Skeletal muscle satellite cell (primary cell): Measurements from ENCODE around the gene JPH3.

ENCODE experiments used
- H3K27me3 ChIP-seq: 2 replicates; pipeline ENCODE4 v1.7.0; 2013; ENCODE audit warnings: low read length; ENCODE audit not compliant: control insufficient read depth, insufficient read depth
- H3K36me3 ChIP-seq: 2 replicates; pipeline ENCODE4 v1.7.0; 2013; ENCODE audit warnings: mild to moderate bottlenecking, control low read depth, low read length; ENCODE audit not compliant: insufficient read depth
- H3K4me1 ChIP-seq: 2 replicates; pipeline ENCODE4 v1.7.0; 2013; ENCODE audit warnings: low read length; ENCODE audit not compliant: control insufficient read depth, insufficient read depth
- H3K4me2 ChIP-seq: 2 replicates; pipeline ENCODE4 v1.7.0; 2013; ENCODE audit warnings: mild to moderate bottlenecking, low read length
- H3K4me3 ChIP-seq: 2 replicates; pipeline ENCODE4 v1.7.0; 2013; ENCODE audit warnings: low read length
- H3K9ac ChIP-seq: 2 replicates; pipeline ENCODE4 v1.7.0; 2013; ENCODE audit warnings: mild to moderate bottlenecking, low read depth, low read length, moderate library complexity
- H3K9me3 ChIP-seq: replicated peaks from 2 replicates; pipeline ENCODE4 v1.7.0; 2013; ENCODE audit warnings: mild to moderate bottlenecking, control low read depth, low read length

JPH3 gene

DNA sequence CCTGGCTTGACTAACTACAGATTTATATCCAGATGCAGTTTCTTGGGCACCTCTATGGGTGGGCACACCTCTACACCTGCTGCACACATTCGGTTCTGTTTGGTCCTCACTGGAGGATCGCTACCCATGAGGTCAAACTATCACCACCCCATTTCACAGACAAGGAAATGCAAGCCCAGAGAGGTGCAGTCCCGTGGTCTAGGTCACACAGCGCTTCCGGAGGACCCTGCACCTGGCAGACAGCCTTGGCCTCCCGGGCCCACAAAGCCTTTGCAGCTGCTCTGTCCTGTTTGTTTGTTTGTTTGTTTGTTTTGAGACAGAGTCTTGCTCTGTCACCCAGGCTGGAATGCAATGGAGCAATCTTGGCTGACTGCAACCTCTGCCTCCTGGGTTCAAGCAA is 39.3 kb upstream of the JPH3 start:
- H3K9ac ChIP-seq: no peak overlapping the region
- H3K4me1 ChIP-seq: no peaks in the 10 kb centered on the region
- H3K4me2 ChIP-seq: no peak overlapping the region

DNA sequence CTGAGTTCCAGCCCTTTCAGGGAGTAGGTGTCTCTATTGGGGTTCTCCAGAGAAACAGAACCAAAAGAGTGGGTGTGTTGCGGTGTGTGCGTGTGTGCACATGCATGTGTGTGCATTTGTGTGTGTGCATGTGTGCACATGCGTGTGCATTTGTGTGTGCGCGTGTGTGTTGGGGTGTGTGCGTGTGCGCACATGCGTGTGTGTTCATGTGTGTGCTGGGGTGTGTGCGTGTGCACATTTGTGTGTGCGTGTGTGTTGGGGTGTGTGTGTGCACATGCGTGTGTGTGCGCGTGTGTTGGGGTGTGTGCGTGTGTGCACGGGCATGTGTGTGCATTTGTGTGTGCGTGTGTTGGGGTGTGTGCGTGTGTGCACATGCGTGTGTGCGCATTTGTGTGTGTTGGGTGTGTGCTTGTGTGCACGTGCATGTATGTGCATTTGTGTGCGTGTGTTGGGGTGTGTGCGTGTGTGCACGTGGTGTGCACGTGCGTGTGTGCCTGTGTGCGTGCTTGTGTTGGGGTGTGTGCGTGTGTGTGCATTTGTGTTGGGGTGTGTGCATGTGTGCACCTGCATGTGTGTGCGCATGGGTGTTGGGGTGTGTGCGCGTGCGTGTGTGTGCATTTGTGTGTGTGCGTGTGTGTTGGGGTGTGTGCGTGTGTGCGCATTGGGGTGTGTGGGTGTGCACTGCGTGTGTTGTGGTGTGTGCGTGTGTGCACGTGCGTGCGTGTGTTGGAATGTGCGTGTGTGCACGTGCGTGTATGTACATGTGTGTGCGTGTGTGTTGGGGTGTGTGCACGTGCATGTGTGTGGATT is 38.4 kb upstream of the JPH3 start:
- Histone ChIP-seq H3K4me2 (no peak overlapping the region), H3K4me1 (no peaks in the 10 kb centered on the region), H3K27me3 (peaks cover 29% of the 10 kb centered on the region), H3K36me3 (no peaks in the 10 kb centered on the region), H3K9ac (no peak overlapping the region), H3K9me3 (no peaks in the 10 kb centered on the region), H3K4me3 (no peak overlapping the region)

More for the DNA sequence above, 39.3 kb upstream of the JPH3 start:
- Histone ChIP-seq H3K27me3 (peaks cover 37% of the 10 kb centered on the region), H3K36me3 (no peaks in the 10 kb centered on the region), H3K9me3 (no peaks in the 10 kb centered on the region), H3K4me3 (no peak overlapping the region)

DNA sequence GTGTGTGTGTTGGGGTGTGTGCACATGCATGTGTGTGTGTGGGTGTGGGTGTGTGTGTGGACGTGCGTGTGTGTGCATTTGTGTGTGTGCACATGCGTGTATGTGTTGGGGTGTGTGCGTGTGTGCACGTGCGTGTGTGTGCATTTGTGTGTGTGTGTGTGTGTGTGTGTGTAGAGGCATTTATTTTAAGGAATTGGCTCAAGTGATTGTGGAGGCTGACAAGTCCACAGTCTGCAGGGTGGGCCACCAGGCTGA is 37.9 kb upstream of the JPH3 start:
- Histone ChIP-seq H3K4me3 (no peak overlapping the region), H3K36me3 (no peaks in the 10 kb centered on the region), H3K4me2 (no peak overlapping the region), H3K4me1 (no peaks in the 10 kb centered on the region), H3K9me3 (no peaks in the 10 kb centered on the region), H3K9ac (no peak overlapping the region), H3K27me3 (peaks cover 27% of the 10 kb centered on the region)

DNA sequence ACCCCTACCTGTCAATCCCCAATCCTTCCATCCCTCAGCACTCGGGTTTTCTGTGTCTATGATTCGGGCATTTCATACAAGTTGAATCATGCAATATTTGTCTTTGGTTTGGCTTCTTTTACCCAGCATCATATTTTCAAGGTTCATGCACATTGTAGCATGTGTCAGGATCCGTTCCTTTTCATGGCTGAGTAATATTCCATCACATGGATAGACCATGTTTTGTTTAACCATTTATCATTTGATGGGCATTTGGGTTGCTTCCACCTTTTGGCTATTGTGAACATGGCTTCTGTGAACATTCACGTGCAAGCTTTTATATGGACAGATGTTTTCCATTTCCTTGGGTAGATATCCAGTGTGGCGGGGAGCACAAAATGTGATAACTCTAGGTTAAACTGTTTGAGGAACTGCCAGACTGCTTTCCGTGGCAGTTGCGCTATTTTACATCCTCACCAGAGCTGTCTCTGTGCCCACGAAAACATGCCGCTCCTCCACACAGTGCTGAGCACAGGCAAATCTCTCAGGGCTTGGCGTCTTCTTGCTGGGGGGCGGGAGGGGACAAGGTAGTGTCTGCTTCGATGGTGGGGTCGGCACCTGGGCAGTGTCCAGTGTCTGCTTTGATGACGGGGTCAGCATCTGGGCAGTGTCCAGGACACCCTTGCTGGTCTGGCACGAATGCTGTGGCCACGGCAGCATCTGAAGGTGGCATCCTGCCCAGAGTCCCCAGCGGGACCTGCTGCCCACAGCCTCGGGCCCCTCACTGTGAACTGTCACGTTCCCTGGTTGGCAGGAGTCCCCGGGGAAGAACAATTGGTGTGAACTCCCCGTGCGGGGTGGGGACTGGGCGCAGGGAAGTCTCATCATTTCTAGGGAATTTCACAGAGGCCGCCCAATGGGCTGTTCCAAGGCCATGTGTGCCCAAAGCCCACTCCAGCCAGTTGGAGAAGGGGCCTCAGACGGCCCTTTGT is 32.4 kb upstream of the JPH3 start:
- no peak overlapping the region for H3K9ac ChIP-seq
- H3K4me2 ChIP-seq: no peak overlapping the region
- peaks cover 18% of the 10 kb centered on the region for H3K4me1 ChIP-seq
- H3K9me3 ChIP-seq: no peaks in the 10 kb centered on the region
- no peak overlapping the region for H3K4me3 ChIP-seq
- H3K27me3 ChIP-seq: peaks cover 33% of the 10 kb centered on the region
- H3K36me3 ChIP-seq: no peaks in the 10 kb centered on the region

DNA sequence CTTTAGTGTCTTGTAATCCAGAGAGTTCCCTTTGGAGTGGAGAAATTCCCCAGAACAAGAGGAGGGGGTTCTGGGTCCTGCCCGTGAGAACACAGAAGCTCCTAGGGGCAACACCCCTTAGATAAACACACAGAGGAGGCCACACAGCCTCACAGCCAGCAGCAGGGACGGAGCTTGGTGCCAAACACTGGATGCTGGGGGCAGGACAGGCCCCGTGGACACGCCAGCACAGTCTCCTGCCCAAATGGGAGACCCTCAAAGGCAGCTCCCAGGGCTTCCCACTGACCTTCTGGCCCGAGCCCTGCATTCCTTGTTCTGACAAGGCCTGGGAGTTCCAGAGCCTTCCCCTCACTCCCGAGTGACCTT is 31.8 kb upstream of the JPH3 start:
- Histone ChIP-seq H3K4me3 (no peak overlapping the region), H3K27me3 (peaks cover 40% of the 10 kb centered on the region), H3K4me1 (peaks cover 18% of the 10 kb centered on the region), H3K9me3 (no peaks in the 10 kb centered on the region), H3K9ac (no peak overlapping the region), H3K36me3 (no peaks in the 10 kb centered on the region), H3K4me2 (no peak overlapping the region)

DNA sequence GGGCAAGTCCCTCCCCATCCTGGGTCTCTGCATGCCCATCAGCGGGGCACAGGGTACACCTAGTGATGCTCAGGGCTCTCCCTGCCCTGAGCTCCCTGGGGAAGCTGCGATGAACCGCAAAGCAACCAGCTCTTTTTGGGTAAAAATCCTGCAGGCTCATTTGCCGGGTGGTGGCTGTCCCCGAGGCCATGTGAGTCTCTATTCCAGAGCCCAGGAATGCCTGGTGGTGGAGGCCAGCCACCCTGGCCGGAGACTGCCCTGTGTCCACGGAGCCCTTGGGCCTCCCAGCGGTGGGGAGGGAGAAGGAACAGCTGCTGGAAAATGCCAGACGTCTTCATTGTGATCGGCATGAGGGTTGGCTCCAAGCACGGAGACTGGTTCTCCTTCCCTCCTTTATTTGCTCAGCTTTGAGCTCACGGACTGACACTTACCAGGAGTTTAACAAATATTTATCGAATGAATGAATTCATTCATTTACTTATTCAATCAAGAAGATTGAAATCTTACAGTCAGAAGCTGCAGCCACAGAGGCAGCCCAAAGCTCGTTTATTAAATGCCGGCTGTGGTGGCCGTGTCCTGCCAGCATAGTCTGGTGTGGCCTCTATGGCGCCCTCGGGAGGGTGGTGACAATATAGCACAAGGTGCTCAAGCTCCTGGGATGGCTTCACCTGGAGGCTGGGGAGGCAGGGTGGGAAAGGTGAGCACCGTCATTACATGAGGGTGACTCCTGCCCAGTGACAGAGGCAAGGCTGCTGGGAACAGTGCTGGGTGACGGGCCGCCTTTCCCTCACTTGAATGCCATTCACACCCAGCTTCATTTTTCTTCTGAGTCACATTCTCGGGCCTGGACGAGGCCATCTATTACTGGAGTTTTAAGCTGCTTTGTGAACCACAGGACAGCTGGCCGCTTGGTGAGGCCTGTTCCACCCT is 31.1 kb upstream of the JPH3 start:
- H3K4me2 ChIP-seq: no peak overlapping the region
- H3K9me3 ChIP-seq: no peaks in the 10 kb centered on the region
- H3K4me1 ChIP-seq: peaks cover 18% of the 10 kb centered on the region
- H3K27me3 ChIP-seq: peaks cover 40% of the 10 kb centered on the region
- no peaks in the 10 kb centered on the region for H3K36me3 ChIP-seq
- no peak overlapping the region for H3K4me3 ChIP-seq
- H3K9ac ChIP-seq: no peak overlapping the region

DNA sequence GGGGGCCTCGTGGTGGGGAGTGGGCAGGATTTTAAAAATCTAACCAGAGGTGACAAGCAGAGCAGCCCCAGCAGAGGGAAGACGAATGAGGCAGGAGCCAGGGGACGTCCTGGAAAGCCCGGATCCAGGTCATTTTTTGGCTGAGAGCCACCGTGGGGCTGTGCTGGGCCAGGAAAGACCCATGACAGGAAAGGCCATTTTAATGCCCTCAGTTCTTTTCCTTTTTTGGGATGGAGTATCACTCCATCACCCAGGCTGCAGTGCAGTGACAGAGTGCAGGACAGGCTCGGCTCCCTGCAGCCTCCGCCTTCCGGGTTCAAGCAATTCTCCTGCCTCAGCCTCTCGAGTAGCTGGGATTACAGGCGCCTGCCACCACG is 30.5 kb upstream of the JPH3 start:
- Histone ChIP-seq H3K27me3 (peaks cover 36% of the 10 kb centered on the region), H3K4me2 (no peak overlapping the region), H3K4me3 (no peak overlapping the region), H3K9ac (no peak overlapping the region), H3K9me3 (no peaks in the 10 kb centered on the region), H3K36me3 (no peaks in the 10 kb centered on the region), H3K4me1 (peaks cover 18% of the 10 kb centered on the region)

DNA sequence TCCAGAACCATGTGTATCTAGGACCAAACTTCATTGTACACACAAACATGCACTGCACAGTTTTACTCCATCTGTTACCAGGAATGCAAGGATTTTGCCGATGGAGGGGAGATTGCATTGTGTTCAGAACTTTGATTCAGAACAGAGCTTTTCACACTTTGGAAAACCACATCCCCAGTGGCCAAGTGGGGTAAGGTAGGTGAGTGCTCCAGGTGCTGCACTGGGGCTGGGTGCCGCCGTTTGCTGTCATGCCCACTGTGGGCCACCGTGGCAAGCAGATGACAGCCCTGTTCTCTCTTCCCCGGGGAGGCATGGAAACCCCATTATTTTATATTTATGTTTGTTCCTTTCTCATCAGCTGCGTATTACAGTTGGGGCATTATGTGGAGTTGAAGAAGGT is 29.3 kb upstream of the JPH3 start:
- Histone ChIP-seq H3K4me2 (no peak overlapping the region), H3K4me1 (peaks cover 18% of the 10 kb centered on the region), H3K4me3 (no peak overlapping the region), H3K27me3 (peaks cover 31% of the 10 kb centered on the region), H3K9ac (no peak overlapping the region), H3K9me3 (no peaks in the 10 kb centered on the region), H3K36me3 (no peaks in the 10 kb centered on the region)

DNA sequence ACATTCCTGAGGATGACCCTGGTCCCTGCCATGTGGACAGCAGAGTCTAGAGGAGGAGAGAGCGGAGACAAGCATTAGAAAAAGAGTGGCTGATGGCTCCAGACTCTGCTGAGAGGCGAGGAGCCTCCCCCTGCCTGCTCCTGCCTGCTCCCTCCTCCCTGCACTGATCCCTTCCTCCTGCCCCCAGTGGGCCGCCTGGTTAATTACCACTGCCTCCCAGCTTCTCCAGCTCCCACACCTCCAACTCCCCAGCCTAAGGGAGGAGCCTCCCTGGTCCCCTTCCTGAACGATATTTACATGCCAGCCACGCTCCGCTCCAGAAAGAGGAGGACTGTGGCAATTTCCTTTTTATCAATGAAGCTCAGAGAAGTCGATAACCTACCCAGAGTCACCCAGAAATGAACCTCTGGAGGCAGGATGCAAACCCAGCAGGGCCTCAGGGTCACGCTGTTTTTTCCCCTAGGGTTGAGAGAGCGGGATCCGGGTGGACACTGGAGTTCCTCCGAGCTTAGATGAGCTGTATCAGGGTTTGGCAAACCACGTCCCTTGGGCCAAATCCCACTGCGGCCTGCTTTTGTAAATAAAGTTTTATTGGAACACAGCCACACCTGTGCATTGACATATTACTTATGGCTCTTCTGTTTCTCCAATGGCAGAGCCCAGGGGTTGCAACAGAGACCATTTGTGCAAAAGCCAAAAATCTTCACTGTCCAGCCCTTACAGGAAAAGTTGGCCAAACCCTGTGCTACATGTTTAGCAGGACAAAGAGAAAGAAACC is 27.1 kb upstream of the JPH3 start:
- Histone ChIP-seq H3K9ac (no peak overlapping the region), H3K4me3 (no peak overlapping the region), H3K27me3 (peaks cover 22% of the 10 kb centered on the region), H3K4me1 (peaks cover 15% of the 10 kb centered on the region), H3K4me2 (no peak overlapping the region), H3K9me3 (no peaks in the 10 kb centered on the region), H3K36me3 (no peaks in the 10 kb centered on the region)

DNA sequence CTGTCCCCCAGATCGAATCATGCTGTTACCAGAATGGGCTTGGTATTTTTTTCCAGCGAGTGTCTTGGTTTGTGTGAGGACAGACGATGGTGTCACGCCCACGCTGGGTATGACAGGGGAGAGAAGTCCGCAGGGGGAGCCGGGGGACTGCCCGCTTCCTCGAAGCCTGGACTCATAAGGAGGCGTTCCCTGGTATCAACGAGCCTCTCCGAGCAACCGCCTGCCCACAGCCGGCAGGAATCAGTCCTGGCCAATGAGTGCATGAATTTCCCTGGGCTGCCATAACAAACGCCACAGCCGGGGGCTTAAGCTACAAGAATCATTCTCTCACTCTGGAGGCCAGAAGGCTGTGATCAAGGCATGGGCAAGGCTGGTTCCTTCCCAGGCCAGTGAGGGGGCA is 26.1 kb upstream of the JPH3 start:
- Histone ChIP-seq H3K9ac (no peak overlapping the region), H3K4me3 (no peak overlapping the region), H3K4me2 (no peak overlapping the region), H3K27me3 (peaks cover 15% of the 10 kb centered on the region), H3K36me3 (no peaks in the 10 kb centered on the region), H3K9me3 (no peaks in the 10 kb centered on the region), H3K4me1 (peaks cover 14% of the 10 kb centered on the region)
